Erythroblast (primary cell): ENCODE measurements around the gene CAPG.

Source experiments
- GATA1 ChIP-seq: IDR thresholded peaks from 2 replicates; pipeline ENCODE4 v1.6.1; 2011; ENCODE audit warnings: low read depth, mild to moderate bottlenecking, control low read depth, low read length, moderate library complexity
- POLR2A ChIP-seq: IDR thresholded peaks from 2 replicates; pipeline ENCODE4 v1.6.1; 2011; ENCODE audit warnings: mild to moderate bottlenecking, low read length

GRCh38 chr2:85401464-85401805 lies 8.7 kb downstream of the CAPG start:
- TF ChIP-seq POLR2A = no peak
- TF ChIP-seq GATA1 = no peak
